Nephron (organoid): ENCODE results near the gene ZCCHC7.

ENCODE experiments used
- H3K27ac Mint-ChIP-seq, 3 experiments: 2 replicates each; pipeline ENCODE4 v1.8.0; 2020; ENCODE audit warnings: mixed read lengths in 3 of 3, mild to moderate bottlenecking in 2 of 3, moderate library complexity in 1 of 3
- H3K27me3 Mint-ChIP-seq: 2 replicates; pipeline ENCODE4 v1.8.0; 2021; ENCODE audit warnings: low read depth, mild to moderate bottlenecking, moderate library complexity, mixed read lengths
- H3K36me3 Mint-ChIP-seq: 2 replicates; pipeline ENCODE4 v1.8.0; 2020; ENCODE audit warnings: low read depth, mixed read lengths
- H3K4me1 Mint-ChIP-seq: 2 replicates; pipeline ENCODE4 v1.8.0; 2020; ENCODE audit warnings: mixed read lengths
- H3K4me3 Mint-ChIP-seq, 3 experiments: 2 replicates each; pipeline ENCODE4 v1.8.0; 2020; ENCODE audit warnings: mild to moderate bottlenecking in 3 of 3, mixed read lengths in 3 of 3, moderate library complexity in 2 of 3
- H3K9me3 Mint-ChIP-seq: 2 replicates; pipeline ENCODE4 v1.8.0; 2020; ENCODE audit warnings: mixed read lengths
- TF ChIP-seq, protein P1 (sequence below), 3 experiments: fragments of 200-600 bp; sonication (generic); IDR thresholded peaks; one replicate each; pipeline ENCODE4 v1.5.0; 2021; ENCODE audit warnings: antibody characterized with exemption in 3 of 3; ENCODE audit not compliant: unreplicated experiment in 3 of 3

Gene ZCCHC7

DNA sequence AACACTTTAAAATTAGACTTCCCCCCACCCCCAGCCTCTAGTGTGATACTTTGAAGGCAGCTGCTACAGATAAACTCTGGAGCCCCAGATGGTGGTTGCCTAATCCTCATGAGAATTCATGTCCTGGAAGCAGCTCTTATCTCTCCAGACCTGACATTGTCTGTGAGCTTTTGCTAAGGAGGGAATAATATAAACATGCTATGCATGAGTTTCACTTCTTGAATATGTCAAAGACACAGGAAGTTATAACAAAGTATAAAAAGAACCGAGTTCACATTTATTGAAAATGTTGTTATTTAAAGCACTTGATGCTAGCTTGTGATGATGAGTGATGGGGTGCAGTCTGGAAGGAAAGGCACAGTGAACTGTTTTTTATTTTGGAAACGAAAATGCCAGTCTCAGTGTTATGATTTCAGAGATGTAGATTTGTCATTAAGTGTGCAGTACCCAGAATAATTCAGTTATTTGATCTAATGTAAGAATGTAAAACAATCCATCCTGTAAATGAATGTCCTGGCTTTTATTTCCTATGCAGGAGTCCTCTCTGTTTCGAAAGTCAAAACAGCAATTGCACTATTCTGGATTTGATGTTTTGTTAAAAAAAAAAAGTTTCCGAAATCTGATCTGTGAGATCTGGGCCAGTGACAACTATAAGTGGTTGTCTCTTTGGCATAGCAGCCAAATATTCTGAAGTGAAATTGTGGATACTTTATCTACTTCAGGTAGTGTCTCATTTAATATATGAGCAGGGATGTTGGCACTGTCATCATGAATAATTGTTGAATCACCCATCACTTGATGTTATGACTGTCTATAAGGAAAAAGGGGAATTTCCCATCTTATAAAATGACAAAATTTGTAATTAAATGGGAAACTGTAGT is 77.0 kb downstream of the ZCCHC7 start:
- H3K4me1 Mint-ChIP-seq, result peaks cover 40% of the 10 kb centered on the region
- peaks cover 10% of the 10 kb centered on the region for H3K36me3 Mint-ChIP-seq
- TF ChIP-seq, protein P1, sequence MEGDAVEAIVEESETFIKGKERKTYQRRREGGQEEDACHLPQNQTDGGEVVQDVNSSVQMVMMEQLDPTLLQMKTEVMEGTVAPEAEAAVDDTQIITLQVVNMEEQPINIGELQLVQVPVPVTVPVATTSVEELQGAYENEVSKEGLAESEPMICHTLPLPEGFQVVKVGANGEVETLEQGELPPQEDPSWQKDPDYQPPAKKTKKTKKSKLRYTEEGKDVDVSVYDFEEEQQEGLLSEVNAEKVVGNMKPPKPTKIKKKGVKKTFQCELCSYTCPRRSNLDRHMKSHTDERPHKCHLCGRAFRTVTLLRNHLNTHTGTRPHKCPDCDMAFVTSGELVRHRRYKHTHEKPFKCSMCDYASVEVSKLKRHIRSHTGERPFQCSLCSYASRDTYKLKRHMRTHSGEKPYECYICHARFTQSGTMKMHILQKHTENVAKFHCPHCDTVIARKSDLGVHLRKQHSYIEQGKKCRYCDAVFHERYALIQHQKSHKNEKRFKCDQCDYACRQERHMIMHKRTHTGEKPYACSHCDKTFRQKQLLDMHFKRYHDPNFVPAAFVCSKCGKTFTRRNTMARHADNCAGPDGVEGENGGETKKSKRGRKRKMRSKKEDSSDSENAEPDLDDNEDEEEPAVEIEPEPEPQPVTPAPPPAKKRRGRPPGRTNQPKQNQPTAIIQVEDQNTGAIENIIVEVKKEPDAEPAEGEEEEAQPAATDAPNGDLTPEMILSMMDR (IDR thresholded peaks at IDR 0.05; ENCODE audit: unreplicated experiment in 3 of 3), result no peak
- peak overlapping the region in 2 of 3 experiments; percentile 55 to 56 for H3K27ac Mint-ChIP-seq
- no peaks in the 10 kb centered on the region for H3K9me3 Mint-ChIP-seq
- no peak overlapping the region for H3K4me3 Mint-ChIP-seq
- H3K27me3 Mint-ChIP-seq, result no peaks in the 10 kb centered on the region

GRCh38 chr9:37198039-37198729 is 77.8 kb downstream of the ZCCHC7 start:
- peaks cover 11% of the 10 kb centered on the region for H3K36me3 Mint-ChIP-seq
- peaks cover 40% of the 10 kb centered on the region for H3K4me1 Mint-ChIP-seq
- TF ChIP-seq, protein P1 (IDR thresholded peaks at IDR 0.05; ENCODE audit: unreplicated experiment in 3 of 3), result no peak
- H3K4me3 Mint-ChIP-seq, result no peak overlapping the region
- peaks cover under 1% of the 10 kb centered on the region for H3K9me3 Mint-ChIP-seq
- H3K27ac Mint-ChIP-seq, result no peak overlapping the region
- no peaks in the 10 kb centered on the region for H3K27me3 Mint-ChIP-seq

- TF ChIP-seq, protein P1 (IDR thresholded peaks at IDR 0.05; ENCODE audit: unreplicated experiment in 3 of 3), result no peak
- Mint-ChIP-seq H3K9me3 (peaks cover 7% of the 10 kb centered on the region), H3K27ac (no peak overlapping the region), H3K27me3 (no peaks in the 10 kb centered on the region), H3K4me3 (no peak overlapping the region), H3K36me3 (peaks cover 17% of the 10 kb centered on the region), H3K4me1 (peaks cover 40% of the 10 kb centered on the region)
Observed at GRCh38 chr9:37198831-37199230, 78.5 kb downstream of the ZCCHC7 start.

GRCh38 chr9:37200433-37201005 is 80.1 kb downstream of the ZCCHC7 start:
- peaks cover 37% of the 10 kb centered on the region for H3K4me1 Mint-ChIP-seq
- H3K27me3 Mint-ChIP-seq, result no peaks in the 10 kb centered on the region
- H3K36me3 Mint-ChIP-seq, result peaks cover 31% of the 10 kb centered on the region
- H3K27ac Mint-ChIP-seq, result peak overlapping the region; percentile 43 to 63 (median 52)
- peaks cover 12% of the 10 kb centered on the region for H3K9me3 Mint-ChIP-seq
- TF ChIP-seq, protein P1 (IDR thresholded peaks at IDR 0.05; ENCODE audit: unreplicated experiment in 3 of 3), result no peak
- H3K4me3 Mint-ChIP-seq, result no peak overlapping the region

DNA sequence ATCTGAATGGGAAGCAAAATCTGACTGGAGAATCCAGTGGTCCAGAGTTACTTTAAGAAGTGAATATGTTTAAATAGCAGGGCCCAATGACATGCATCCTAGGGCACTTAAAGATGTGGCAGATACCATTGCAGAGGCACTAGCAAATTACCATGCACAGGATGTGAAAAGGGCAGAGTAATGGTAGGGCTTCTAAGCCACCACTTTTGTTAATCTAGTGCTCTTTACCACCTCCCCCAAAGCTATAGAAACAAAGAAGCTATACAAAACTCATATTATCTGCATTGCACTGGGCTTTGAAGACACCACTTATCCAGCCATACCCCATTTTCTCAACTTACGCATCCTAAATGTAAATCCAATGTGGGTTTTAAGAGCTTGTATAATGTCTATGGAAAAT is 81.2 kb downstream of the ZCCHC7 start:
- Mint-ChIP-seq H3K27me3 (no peaks in the 10 kb centered on the region), H3K27ac (no peak overlapping the region), H3K36me3 (peaks cover 33% of the 10 kb centered on the region), H3K4me1 (peaks cover 33% of the 10 kb centered on the region), H3K4me3 (no peak overlapping the region), H3K9me3 (peaks cover 13% of the 10 kb centered on the region)
- TF ChIP-seq, protein P1 (IDR thresholded peaks at IDR 0.05; ENCODE audit: unreplicated experiment in 3 of 3), result no peak
